Esophagus muscularis mucosa (tissue), 4 donors: Measurements from ENCODE around the gene PSME4. TPM values are rescaled to one million over a fixed set of nuclear protein-coding genes. Genes with fewer than 3 reads are reported as not detected.

ENCODE experiments used
- DNase-seq: peaks from one replicate; pipeline ENCODE4 v3.0.0-alpha.2; 2017; ENCODE audit errors: extremely low spot score
- H3K27ac ChIP-seq, 4 donors: fragments of 200-600 bp; sonication (generic); replicated peaks in 1 of 4; 1 replicate in 3 of 4; 2 replicates in 1 of 4; pipeline ENCODE4 v1.5.1; 2016 to 2019; ENCODE audit warnings: mild to moderate bottlenecking in 1 of 4
- H3K27me3 ChIP-seq, 4 donors: fragments of 200-600 bp; sonication (generic); one replicate each; pipeline versions ENCODE4 v1.5.1 to v1.6.0; 2016 to 2019
- H3K36me3 ChIP-seq, 4 donors: fragments of 200-600 bp; sonication (generic); one replicate each; pipeline ENCODE4 v1.5.1; 2016 to 2019
- H3K4me1 ChIP-seq, 4 donors: fragments of 200-600 bp; sonication (generic); one replicate each; pipeline ENCODE4 v1.5.1; 2016 to 2019
- H3K4me3 ChIP-seq, 4 donors: fragments of 200-600 bp; sonication (generic); 1 replicate in 2 of 4; 2 replicates in 2 of 4; pipeline ENCODE4 v1.5.1; 2016 to 2019; ENCODE audit warnings: mild to moderate bottlenecking in 4 of 4, moderate library complexity in 1 of 4
- H3K9me3 ChIP-seq, 4 donors: fragments of 200-600 bp; sonication (generic); 1 replicate in 3 of 4; 2 replicates in 1 of 4; pipeline ENCODE4 v1.5.1; 2016 to 2019
- EP300 ChIP-seq: sonication (generic); formaldehyde crosslinking; IDR thresholded peaks from one replicate; pipeline ENCODE4 v1.6.1; 2017; ENCODE audit warnings: antibody characterized with exemption
- POLR2A ChIP-seq: fragments of 450-650 bp; IDR thresholded peaks from one replicate; pipeline ENCODE4 v1.6.1; 2017; ENCODE audit warnings: antibody characterized with exemption, moderate library complexity, mild to moderate bottlenecking, low read depth
- POLR2AphosphoS5 ChIP-seq, 2 donors: sonication (generic); formaldehyde crosslinking; IDR thresholded peaks; one replicate each; pipeline ENCODE4 v1.6.1; 2017; ENCODE audit warnings: antibody characterized with exemption in 2 of 2
- WGBS: methylation state at CpG from one replicate; pipeline ENCODE4 v1.1.5; 2018; 5-methylcytosine and 5-hydroxymethylcytosine counted together
- intact Hi-C: fragments of 100-400 bp; cut with DNase I; formaldehyde crosslinking; loops from one replicate; pipeline ENCODE4 v1.15.1; 2023
- total RNA-seq, 4 donors: library from RNA; depleted of rRNA; stranded (reverse); fragments of >200 nt; gene quantifications; one replicate each; pipeline versions ENCODE4 v1.1.0 to v1.2.1, GENCODE V29; 2016
- TF ChIP-seq, protein P1 (sequence below), 3 experiments: fragments of 200-600 bp in 2 of 3; fragments of 450-650 bp in 1 of 3; sonication (generic) in 2 of 3; IDR thresholded peaks; one replicate each; pipeline ENCODE4 v1.5.1; 2017 to 2019; ENCODE audit warnings: antibody characterized with exemption in 3 of 3, mild to moderate bottlenecking in 2 of 3, moderate library complexity in 1 of 3

Gene PSME4
- total RNA-seq, 4 donors from 2014 or later, result 47.5 to 65.8 (median 48.3) TPM

GRCh38 chr2:53881986-53882385 lies 88.8 kb downstream of the PSME4 start:
- DNase-seq, result no peak
- Histone ChIP-seq H3K9me3 (no peaks in the 10 kb centered on the region), H3K36me3 (peaks cover 23 to 94% (median 69%) of the 10 kb centered on the region in 4 donors), H3K27me3 (no peaks in the 10 kb centered on the region), H3K4me1 (no peaks in the 10 kb centered on the region), H3K4me3 (no peak overlapping the region), H3K27ac (no peak overlapping the region)
- TF ChIP-seq, protein P1, sequence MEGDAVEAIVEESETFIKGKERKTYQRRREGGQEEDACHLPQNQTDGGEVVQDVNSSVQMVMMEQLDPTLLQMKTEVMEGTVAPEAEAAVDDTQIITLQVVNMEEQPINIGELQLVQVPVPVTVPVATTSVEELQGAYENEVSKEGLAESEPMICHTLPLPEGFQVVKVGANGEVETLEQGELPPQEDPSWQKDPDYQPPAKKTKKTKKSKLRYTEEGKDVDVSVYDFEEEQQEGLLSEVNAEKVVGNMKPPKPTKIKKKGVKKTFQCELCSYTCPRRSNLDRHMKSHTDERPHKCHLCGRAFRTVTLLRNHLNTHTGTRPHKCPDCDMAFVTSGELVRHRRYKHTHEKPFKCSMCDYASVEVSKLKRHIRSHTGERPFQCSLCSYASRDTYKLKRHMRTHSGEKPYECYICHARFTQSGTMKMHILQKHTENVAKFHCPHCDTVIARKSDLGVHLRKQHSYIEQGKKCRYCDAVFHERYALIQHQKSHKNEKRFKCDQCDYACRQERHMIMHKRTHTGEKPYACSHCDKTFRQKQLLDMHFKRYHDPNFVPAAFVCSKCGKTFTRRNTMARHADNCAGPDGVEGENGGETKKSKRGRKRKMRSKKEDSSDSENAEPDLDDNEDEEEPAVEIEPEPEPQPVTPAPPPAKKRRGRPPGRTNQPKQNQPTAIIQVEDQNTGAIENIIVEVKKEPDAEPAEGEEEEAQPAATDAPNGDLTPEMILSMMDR (IDR thresholded peaks at IDR 0.05), result no peak
- TF ChIP-seq EP300, result no peak
- no peak for TF ChIP-seq POLR2A
- TF ChIP-seq POLR2AphosphoS5 (IDR thresholded peaks at IDR 0.05), result no peak
- intact Hi-C loops, result loop anchor here (10.0 kb wide), 1 partner anchor 53 kb away; no protein-coding TSS in a partner anchor

- 78% methylated on average over 2 of the region's 2 CpGs for WGBS
- Histone ChIP-seq H3K27ac (no peak overlapping the region), H3K4me1 (no peaks in the 10 kb centered on the region), H3K27me3 (no peaks in the 10 kb centered on the region), H3K36me3 (peaks cover 17 to 93% (median 62%) of the 10 kb centered on the region in 4 donors), H3K4me3 (no peak overlapping the region), H3K9me3 (no peaks in the 10 kb centered on the region)
- TF ChIP-seq, protein P1 (IDR thresholded peaks at IDR 0.05), result no peak
- TF ChIP-seq POLR2A, result no peak
- no peak for TF ChIP-seq POLR2AphosphoS5 (IDR thresholded peaks at IDR 0.05)
- TF ChIP-seq EP300, result no peak
- intact Hi-C loops, result loop anchor here (10.0 kb wide), 1 partner anchor 53 kb away; no protein-coding TSS in a partner anchor
- no peak for DNase-seq
Measured at GRCh38 chr2:53881360-53881759, 89.4 kb downstream of the PSME4 start.

DNA sequence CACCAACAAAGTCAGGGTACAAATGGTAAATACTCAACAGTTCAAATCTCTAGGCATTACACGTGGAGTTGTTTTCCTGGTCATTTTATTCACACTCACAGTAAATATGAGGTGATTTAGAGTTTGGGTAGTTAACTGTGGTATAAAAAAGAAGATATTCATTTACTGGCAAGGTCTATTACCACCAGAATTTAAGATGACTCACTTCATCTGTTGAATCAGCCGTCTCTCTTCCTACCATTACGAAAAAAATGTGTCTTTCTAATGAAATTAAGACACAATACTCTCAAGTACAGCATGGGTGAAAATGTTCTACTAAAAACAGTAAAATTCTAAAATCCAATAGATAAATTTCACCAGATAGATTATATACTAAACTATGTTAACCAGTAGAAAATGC lies 90.0 kb downstream of the PSME4 start:
- no peak for DNase-seq
- WGBS, result 74% methylated on average over 3 of the region's 3 CpGs
- Histone ChIP-seq H3K9me3 (no peaks in the 10 kb centered on the region), H3K4me3 (no peak overlapping the region), H3K4me1 (no peaks in the 10 kb centered on the region), H3K36me3 (peaks cover 13 to 92% (median 58%) of the 10 kb centered on the region in 4 donors), H3K27ac (no peak overlapping the region), H3K27me3 (no peaks in the 10 kb centered on the region)
- intact Hi-C loops, result loop anchor here (10.0 kb wide), 1 partner anchor 54 kb away; no protein-coding TSS in a partner anchor
- TF ChIP-seq EP300 (no peak), POLR2AphosphoS5 (IDR thresholded peaks at IDR 0.05) (no peak), POLR2A (no peak)
- TF ChIP-seq, protein P1 (IDR thresholded peaks at IDR 0.05), result no peak

DNA sequence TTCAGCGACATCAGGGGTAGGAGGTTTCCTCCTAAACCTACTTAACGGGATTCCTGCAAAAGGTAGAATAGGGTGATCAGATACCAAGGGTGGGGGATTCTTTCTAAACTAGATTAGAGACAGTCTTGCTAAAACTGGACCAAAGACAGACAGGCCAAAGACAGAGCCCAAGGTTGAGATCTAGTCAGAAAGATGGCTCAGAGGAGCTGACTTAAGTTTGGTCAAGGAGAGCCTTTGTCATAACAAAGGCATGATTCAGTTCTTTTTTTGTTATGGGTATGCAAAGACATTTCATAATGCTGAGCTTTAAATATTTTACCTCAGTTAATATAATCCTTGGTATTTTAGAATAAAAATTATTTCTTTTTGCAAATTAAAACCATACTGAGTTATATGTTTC lies 93.2 kb downstream of the PSME4 start:
- H3K4me3 ChIP-seq, result no peak overlapping the region
- WGBS, result 93% methylated on average over 2 of the region's 2 CpGs
- no peaks in the 10 kb centered on the region for H3K4me1 ChIP-seq
- no peaks in the 10 kb centered on the region for H3K27me3 ChIP-seq
- H3K9me3 ChIP-seq, result no peaks in the 10 kb centered on the region
- TF ChIP-seq POLR2AphosphoS5 (IDR thresholded peaks at IDR 0.05) (no peak), EP300 (no peak), POLR2A (no peak)
- TF ChIP-seq, protein P1 (IDR thresholded peaks at IDR 0.05), result no peak
- intact Hi-C loops, result no loop called here
- no peak for DNase-seq
- peaks cover 20 to 91% (median 54%) of the 10 kb centered on the region in 4 donors for H3K36me3 ChIP-seq
- no peak overlapping the region for H3K27ac ChIP-seq

GRCh38 chr2:53877112-53877511 lies 93.7 kb downstream of the PSME4 start:
- Histone ChIP-seq H3K36me3 (peaks cover 25 to 91% (median 52%) of the 10 kb centered on the region in 4 donors), H3K4me3 (no peak overlapping the region), H3K4me1 (no peaks in the 10 kb centered on the region), H3K9me3 (no peaks in the 10 kb centered on the region), H3K27ac (no peak overlapping the region), H3K27me3 (no peaks in the 10 kb centered on the region)
- TF ChIP-seq EP300 (no peak), POLR2A (no peak), POLR2AphosphoS5 (IDR thresholded peaks at IDR 0.05) (no peak)
- TF ChIP-seq, protein P1 (IDR thresholded peaks at IDR 0.05), result no peak
- WGBS, result 48% methylated on average over 1 of the region's 1 CpG
- intact Hi-C loops, result no loop called here
- no peak for DNase-seq
